Activated T-cell treated with anti-CD3 and anti-CD28 coated beads, Interleukin-2, amount 50 U/mL, for 48 hours (primary cell): Measurements from ENCODE around the gene LLGL2.

Source experiments
- DNase-seq, 2 experiments: peaks; one replicate each; pipeline ENCODE4 v3.0.0-alpha.2; 2020

LLGL2 gene

GRCh38 chr17:75553295-75554110 lies 28.0 kb downstream of the LLGL2 start:
- no peak for DNase-seq

GRCh38 chr17:75555679-75556153 lies 30.2 kb downstream of the LLGL2 start:
- DNase-seq, result no peak

GRCh38 chr17:75557075-75557851 lies 31.8 kb downstream of the LLGL2 start:
- no peak for DNase-seq

- no peak for DNase-seq
Measured at GRCh38 chr17:75557852-75558665, 32.6 kb downstream of the LLGL2 start.

GRCh38 chr17:75558666-75559530 lies 33.4 kb downstream of the LLGL2 start:
- DNase-seq, result no peak

- DNase-seq, result no peak
Measured at GRCh38 chr17:75559958-75560533, 34.5 kb downstream of the LLGL2 start.

- no peak for DNase-seq
Measured at GRCh38 chr17:75561927-75562603, 36.6 kb downstream of the LLGL2 start.

- no peak for DNase-seq
Measured at GRCh38 chr17:75563063-75563758, 37.7 kb downstream of the LLGL2 start.

- DNase-seq, result no peak
Measured at GRCh38 chr17:75564195-75564594, 38.7 kb downstream of the LLGL2 start.

- no peak for DNase-seq
Measured at GRCh38 chr17:75565066-75565465, 39.6 kb downstream of the LLGL2 start.

GRCh38 chr17:75565618-75566017 lies 40.1 kb downstream of the LLGL2 start:
- no peak for DNase-seq

- no peak for DNase-seq
Measured at GRCh38 chr17:75566416-75566815, 40.9 kb downstream of the LLGL2 start.

GRCh38 chr17:75566834-75567233 lies 41.3 kb downstream of the LLGL2 start:
- no peak for DNase-seq

- no peak for DNase-seq
Measured at GRCh38 chr17:75568412-75569255, 43.1 kb downstream of the LLGL2 start.

GRCh38 chr17:75570034-75570676 lies 44.7 kb downstream of the LLGL2 start:
- no peak for DNase-seq

- DNase-seq, result no peak
Measured at GRCh38 chr17:75570772-75571171, 45.3 kb downstream of the LLGL2 start.

GRCh38 chr17:75571197-75571884 lies 45.8 kb downstream of the LLGL2 start:
- peak; percentile 24 to 35 for DNase-seq

GRCh38 chr17:75571885-75572215 lies 46.4 kb downstream of the LLGL2 start:
- DNase-seq, result no peak
